Measurements from ENCODE around the gene ELP4. TPM values are rescaled to one million over a fixed set of nuclear protein-coding genes. Genes with fewer than 3 reads are reported as not detected.
A peak's percentile ranks its signal among the peaks of the same experiment; 100 is the strongest.

Gene ELP4
- total RNA-seq, 1 donor from 2014 or later = 12.7 TPM

GRCh38 chr11:31809857-31810778, 300.6 kb downstream of the ELP4 start:
- peak in 1 of 2 donors; percentile 54 for DNase-seq (ENCODE audit: low read depth in 2 of 2)

- DNase-seq (ENCODE audit: low read depth in 2 of 2) = peak; percentile 15 to 81
Observed at GRCh38 chr11:31810779-31811647, 301.4 kb downstream of the ELP4 start, which contains the start of gene PAX6. TSS of gene PAX6 (minus strand) at chr11:31811322. CDS start at chr11:31806411, 4,911 bp downstream.

GRCh38 chr11:31812383-31813381, 303.1 kb downstream of the ELP4 start:
- no peak for DNase-seq (ENCODE audit: low read depth in 2 of 2)

GRCh38 chr11:31813391-31814175, 304.0 kb downstream of the ELP4 start:
- no peak for DNase-seq (ENCODE audit: low read depth in 2 of 2)

GRCh38 chr11:31814176-31814868, 304.8 kb downstream of the ELP4 start:
- DNase-seq (ENCODE audit: low read depth in 2 of 2) = no peak

- DNase-seq (ENCODE audit: low read depth in 2 of 2) = no peak
Observed at GRCh38 chr11:31815711-31816467, 306.3 kb downstream of the ELP4 start.

- no peak for DNase-seq (ENCODE audit: low read depth in 2 of 2)
Observed at GRCh38 chr11:31816468-31817053, 307.0 kb downstream of the ELP4 start.

- DNase-seq (ENCODE audit: low read depth in 2 of 2) = no peak
Observed at GRCh38 chr11:31817054-31817620, 307.6 kb downstream of the ELP4 start.

- DNase-seq (ENCODE audit: low read depth in 2 of 2) = no peak
Observed at GRCh38 chr11:31817621-31818424, 308.3 kb downstream of the ELP4 start.

GRCh38 chr11:31818425-31818755, 308.8 kb downstream of the ELP4 start:
- no peak for DNase-seq (ENCODE audit: low read depth in 2 of 2)

GRCh38 chr11:31818874-31819331, 309.3 kb downstream of the ELP4 start:
- no peak for DNase-seq (ENCODE audit: low read depth in 2 of 2)

- DNase-seq (ENCODE audit: low read depth in 2 of 2) = no peak
Observed at GRCh38 chr11:31819621-31820437, 310.3 kb downstream of the ELP4 start.

- DNase-seq (ENCODE audit: low read depth in 2 of 2) = no peak
Observed at GRCh38 chr11:31820438-31820818, 310.9 kb downstream of the ELP4 start.

GRCh38 chr11:31821235-31821764, 311.7 kb downstream of the ELP4 start:
- DNase-seq (ENCODE audit: low read depth in 2 of 2) = no peak

- no peak for DNase-seq (ENCODE audit: low read depth in 2 of 2)
Observed at GRCh38 chr11:31821766-31822165, 312.2 kb downstream of the ELP4 start.
